ENCODE data around the gene SAMD5.

GRCh38 chr6:147585256-147585655 lies 76.8 kb downstream of the SAMD5 start:
- TF ChIP-seq, protein P1, sequence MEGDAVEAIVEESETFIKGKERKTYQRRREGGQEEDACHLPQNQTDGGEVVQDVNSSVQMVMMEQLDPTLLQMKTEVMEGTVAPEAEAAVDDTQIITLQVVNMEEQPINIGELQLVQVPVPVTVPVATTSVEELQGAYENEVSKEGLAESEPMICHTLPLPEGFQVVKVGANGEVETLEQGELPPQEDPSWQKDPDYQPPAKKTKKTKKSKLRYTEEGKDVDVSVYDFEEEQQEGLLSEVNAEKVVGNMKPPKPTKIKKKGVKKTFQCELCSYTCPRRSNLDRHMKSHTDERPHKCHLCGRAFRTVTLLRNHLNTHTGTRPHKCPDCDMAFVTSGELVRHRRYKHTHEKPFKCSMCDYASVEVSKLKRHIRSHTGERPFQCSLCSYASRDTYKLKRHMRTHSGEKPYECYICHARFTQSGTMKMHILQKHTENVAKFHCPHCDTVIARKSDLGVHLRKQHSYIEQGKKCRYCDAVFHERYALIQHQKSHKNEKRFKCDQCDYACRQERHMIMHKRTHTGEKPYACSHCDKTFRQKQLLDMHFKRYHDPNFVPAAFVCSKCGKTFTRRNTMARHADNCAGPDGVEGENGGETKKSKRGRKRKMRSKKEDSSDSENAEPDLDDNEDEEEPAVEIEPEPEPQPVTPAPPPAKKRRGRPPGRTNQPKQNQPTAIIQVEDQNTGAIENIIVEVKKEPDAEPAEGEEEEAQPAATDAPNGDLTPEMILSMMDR (IDR thresholded peaks at IDR 0.05 in 2 of 3, conservative IDR thresholded peaks at IDR 0.05 in 1 of 3; ENCODE audit: control insufficient read depth in 2 of 3, extremely low read depth in 1 of 3, insufficient read depth in 1 of 3, low read depth in 3 of 3, low read length in 3 of 3): no peak
- TF ChIP-seq RELA (IDR thresholded peaks at IDR 0.05; ENCODE audit: borderline replicate concordance, partially characterized antibody) (no peak), EZH2 (IDR thresholded peaks at IDR 0.05; ENCODE audit: borderline replicate concordance, control insufficient read depth, low read depth, low read length) (no peak), CHD2 (IDR thresholded peaks at IDR 0.05; ENCODE audit: borderline replicate concordance, low read depth, low read length) (no peak), FOXM1 (IDR thresholded peaks at IDR 0.05; ENCODE audit: low read depth, low read length) (no peak)
